ENCODE measurements around the gene SLC7A7.

SLC7A7 gene

DNA sequence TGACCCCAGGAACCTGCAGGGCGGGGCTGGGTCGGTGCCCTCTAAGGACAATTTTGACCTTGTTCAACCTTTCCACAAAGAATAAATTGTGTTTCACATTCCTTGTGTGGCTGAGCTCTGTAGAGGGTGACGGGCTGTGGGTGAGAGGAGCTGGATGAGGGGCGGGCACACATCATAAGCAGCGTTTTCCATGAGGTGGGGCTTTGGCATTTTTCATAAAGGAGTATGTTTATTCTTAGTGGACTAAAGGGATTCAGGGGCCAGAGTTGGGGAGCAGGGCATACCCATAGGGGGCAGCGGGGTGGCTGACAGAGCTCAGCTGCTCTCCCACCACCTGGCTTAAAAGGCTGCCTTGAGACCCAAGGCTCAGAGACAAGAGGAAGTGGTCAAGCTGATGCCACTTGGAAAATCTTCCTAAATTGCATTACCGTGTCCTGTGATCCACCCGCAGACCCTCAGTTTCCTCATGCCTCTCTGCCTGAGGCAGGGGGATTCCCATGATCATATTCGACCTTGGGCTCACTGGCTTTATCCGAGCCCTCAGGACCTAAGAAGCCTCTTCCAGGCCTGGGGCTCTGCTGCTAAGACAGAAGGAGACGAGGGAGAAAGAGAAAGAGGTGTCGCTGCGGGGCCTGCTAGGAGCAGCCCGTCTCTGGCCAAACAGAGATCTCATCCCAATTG, 32.6 kb upstream of the SLC7A7 start:
- no peak overlapping the region for H3K27ac Mint-ChIP-seq
- peaks cover 4% of the 10 kb centered on the region for H3K36me3 Mint-ChIP-seq
- ATAC-seq (no peak), DNase-seq (ENCODE audit: low spot score in 2 of 2) (no peak)
- H3K4me3 Mint-ChIP-seq: no peak overlapping the region
- no peaks in the 10 kb centered on the region for H3K9me3 Mint-ChIP-seq
- peaks cover 14% of the 10 kb centered on the region for H3K4me1 Mint-ChIP-seq

DNA sequence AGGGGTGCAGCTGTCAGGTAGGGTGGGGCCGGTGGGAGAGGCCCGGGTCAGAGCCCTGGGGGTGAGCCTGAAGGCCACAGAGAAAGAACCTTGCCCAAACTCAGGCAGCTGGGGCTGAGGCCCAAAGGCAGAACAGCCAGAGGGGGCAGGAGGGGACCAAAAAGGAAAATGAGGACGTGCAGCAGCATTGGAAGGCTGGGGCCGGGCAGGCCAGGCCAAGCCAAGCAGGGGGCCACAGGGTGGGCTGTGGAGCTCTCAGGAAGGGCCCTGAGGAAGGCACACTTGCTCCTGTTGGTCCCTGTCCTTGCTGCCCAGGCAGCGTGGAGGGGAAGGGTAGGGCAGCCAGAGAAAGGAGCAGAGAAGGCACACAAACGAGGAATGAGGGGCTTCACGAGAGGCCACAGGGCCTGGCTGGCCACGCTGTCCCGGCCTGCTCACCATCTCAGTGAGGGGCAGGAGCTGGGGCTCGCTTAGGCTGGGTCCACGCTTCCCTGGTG, 31.6 kb upstream of the SLC7A7 start:
- Mint-ChIP-seq H3K27ac (peak overlapping the region; percentile 59), H3K36me3 (peaks cover 4% of the 10 kb centered on the region), H3K4me1 (peaks cover 11% of the 10 kb centered on the region), H3K9me3 (no peaks in the 10 kb centered on the region), H3K4me3 (no peak overlapping the region)
- DNase-seq (ENCODE audit: low spot score in 2 of 2): no peak
- ATAC-seq: no peak

DNA sequence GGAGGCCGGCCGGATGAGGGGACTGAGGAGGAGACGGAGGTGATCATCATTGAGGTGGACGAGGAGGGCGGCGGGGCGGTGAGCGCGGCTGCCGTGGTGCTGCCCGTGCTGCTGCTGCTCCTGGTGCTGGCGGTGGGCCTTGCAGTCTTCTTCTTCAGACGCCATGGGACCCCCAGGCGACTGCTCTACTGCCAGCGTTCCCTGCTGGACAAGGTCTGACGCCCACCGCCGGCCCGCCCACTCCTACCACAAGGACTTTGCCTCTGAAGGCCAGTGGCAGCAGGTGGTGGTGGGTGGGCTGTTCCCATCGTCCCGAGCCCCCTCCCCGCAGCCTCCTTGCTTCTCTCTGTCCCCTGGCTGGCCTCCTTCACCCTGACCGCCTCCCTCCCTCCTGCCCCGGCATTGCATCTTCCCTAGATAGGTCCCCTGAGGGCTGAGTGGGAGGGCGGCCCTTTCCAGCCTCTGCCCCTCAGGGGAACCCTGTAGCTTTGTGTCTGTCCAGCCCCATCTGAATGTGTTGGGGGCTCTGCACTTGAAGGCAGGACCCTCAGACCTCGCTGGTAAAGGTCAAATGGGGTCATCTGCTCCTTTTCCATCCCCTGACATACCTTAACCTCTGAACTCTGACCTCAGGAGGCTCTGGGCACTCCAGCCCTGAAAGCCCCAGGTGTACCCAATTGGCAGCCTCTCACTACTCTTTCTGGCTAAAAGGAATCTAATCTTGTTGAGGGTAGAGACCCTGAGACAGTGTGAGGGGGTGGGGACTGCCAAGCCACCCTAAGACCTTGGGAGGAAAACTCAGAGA, 30.8 kb upstream of the SLC7A7 start:
- Mint-ChIP-seq H3K27ac (peak overlapping the region; percentile 59), H3K9me3 (no peaks in the 10 kb centered on the region), H3K36me3 (peaks cover 4% of the 10 kb centered on the region), H3K4me3 (no peak overlapping the region), H3K4me1 (peaks cover 3% of the 10 kb centered on the region)
- no peak for ATAC-seq
- DNase-seq (ENCODE audit: low spot score in 2 of 2): no peak

DNA sequence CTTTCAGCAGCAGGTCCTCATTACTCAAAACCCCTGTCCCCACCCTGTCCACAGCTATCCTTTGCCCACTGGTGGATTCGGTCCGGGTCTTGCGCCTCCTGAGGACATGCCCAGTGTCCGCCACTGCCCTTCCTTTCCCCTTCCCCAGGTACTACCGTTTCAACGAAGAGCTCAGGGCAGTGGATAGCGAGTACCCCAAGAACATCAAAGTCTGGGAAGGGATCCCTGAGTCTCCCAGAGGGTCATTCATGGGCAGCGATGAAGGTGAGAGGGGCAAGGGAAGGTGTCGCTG, 29.8 kb upstream of the SLC7A7 start:
- Mint-ChIP-seq H3K4me3 (no peak overlapping the region), H3K4me1 (no peaks in the 10 kb centered on the region), H3K9me3 (no peaks in the 10 kb centered on the region), H3K36me3 (peaks cover 4% of the 10 kb centered on the region), H3K27ac (no peak overlapping the region)
- ATAC-seq (no peak), DNase-seq (ENCODE audit: low spot score in 2 of 2) (no peak)

DNA sequence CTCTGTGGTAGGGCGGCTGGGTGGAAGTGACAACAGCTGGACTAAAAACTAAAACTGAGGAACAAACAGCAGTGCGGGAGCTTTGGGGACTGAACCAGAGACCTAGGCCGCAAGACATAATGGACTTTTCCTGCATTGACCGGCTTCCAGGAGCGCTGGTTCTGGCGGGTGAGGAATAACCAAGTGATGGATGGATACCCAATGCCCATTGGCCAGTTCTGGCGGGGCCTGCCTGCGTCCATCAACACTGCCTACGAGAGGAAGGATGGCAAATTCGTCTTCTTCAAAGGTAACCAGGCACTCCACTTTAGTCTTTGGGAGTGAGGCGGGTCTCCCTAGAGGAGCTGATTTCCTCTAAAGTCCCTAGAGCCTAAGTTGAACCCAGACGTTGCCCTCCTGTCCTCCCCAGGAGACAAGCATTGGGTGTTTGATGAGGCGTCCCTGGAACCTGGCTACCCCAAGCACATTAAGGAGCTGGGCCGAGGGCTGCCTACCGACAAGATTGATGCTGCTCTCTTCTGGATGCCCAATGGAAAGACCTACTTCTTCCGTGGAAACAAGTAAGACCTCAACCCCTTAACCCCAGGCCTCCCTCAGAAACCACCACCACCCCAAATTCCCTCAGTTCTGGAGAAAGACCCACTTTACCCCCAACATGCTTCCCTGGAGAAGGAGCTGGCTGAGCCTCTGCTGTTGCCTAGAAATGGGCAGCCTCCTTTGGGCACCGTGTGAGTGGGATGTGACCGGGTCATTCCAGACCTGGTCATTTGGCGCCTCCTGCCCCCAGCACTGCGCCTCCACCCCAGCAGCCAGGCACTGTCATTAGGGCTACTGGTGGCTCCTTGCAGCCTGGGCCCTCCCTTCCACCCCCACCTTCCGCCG, 29.2 kb upstream of the SLC7A7 start:
- DNase-seq (ENCODE audit: low spot score in 2 of 2): no peak
- ATAC-seq: no peak
- Mint-ChIP-seq H3K9me3 (no peaks in the 10 kb centered on the region), H3K36me3 (peaks cover 4% of the 10 kb centered on the region), H3K4me3 (no peak overlapping the region), H3K4me1 (no peaks in the 10 kb centered on the region), H3K27ac (no peak overlapping the region)

DNA sequence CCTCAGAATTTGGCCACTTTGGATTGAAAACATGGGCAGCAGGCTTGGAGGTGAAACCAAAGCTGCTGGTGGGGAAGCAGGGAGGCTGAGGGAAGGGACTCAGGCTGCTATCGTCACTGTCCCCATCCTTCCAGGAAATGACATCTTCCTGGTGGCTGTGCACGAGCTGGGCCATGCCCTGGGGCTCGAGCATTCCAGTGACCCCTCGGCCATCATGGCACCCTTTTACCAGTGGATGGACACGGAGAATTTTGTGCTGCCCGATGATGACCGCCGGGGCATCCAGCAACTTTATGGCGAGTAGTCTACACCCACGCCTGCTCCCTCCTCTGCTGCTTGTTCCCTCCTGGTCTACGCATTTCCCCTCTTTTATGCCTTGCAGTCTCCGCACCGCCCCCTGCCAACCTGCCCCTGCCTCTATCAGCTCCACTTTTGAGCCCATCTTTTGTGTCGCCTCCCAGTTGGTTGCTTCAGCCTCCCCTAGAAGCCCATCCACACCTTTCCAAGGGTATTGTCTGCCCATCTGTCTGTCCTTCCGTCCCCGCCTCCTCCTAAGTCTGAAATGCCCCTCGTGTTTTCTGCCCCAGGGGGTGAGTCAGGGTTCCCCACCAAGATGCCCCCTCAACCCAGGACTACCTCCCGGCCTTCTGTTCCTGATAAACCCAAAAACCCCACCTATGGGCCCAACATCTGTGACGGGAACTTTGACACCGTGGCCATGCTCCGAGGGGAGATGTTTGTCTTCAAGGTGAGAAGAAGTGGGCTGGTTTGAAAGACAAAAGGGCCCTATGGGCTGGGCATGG, 28.1 kb upstream of the SLC7A7 start:
- peaks cover 5% of the 10 kb centered on the region for H3K4me1 Mint-ChIP-seq
- H3K9me3 Mint-ChIP-seq: no peaks in the 10 kb centered on the region

DNA sequence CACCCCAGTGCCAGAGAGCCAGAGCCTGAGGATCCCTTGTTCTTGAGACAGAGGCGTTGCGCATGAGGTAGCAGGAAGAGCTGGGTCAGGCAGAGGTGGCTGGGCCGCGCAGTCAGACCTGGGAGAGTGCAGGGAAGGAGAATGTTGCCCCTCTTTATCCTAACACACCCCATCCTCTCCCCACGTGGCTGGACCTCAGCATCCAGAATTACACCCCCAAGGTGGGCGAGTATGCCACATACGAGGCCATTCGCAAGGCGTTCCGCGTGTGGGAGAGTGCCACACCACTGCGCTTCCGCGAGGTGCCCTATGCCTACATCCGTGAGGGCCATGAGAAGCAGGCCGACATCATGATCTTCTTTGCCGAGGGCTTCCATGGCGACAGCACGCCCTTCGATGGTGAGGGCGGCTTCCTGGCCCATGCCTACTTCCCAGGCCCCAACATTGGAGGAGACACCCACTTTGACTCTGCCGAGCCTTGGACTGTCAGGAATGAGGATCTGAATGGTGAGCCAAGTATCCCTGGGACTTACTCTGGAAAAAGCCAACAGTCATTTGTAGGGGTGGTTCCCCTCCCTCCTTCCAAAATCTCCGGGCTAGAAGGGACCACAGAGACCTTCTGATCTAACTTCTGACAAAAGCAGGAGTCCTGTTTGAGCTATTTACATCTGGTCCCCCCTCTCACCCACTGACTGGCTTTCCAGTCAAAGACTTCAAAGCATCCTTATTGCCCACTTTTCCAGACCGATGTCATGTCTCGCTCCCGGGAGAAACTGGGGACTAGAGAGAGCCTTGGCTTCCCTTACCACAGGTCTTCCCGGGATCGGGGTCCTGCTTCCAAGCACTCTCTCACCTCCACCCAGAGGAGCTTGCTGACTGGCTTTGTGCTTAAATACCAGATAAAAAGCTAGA, 27.2 kb upstream of the SLC7A7 start:
- Mint-ChIP-seq H3K36me3 (no peaks in the 10 kb centered on the region), H3K9me3 (no peaks in the 10 kb centered on the region), H3K4me1 (peaks cover 5% of the 10 kb centered on the region), H3K27ac (no peak overlapping the region), H3K4me3 (no peak overlapping the region)
- DNase-seq (ENCODE audit: low spot score in 2 of 2): no peak
- ATAC-seq: no peak

More for the DNA sequence above, 28.1 kb upstream of the SLC7A7 start:
- DNase-seq (ENCODE audit: low spot score in 2 of 2) (no peak), ATAC-seq (no peak)
- H3K27ac Mint-ChIP-seq: no peak overlapping the region
- no peaks in the 10 kb centered on the region for H3K36me3 Mint-ChIP-seq
- no peak overlapping the region for H3K4me3 Mint-ChIP-seq

DNA sequence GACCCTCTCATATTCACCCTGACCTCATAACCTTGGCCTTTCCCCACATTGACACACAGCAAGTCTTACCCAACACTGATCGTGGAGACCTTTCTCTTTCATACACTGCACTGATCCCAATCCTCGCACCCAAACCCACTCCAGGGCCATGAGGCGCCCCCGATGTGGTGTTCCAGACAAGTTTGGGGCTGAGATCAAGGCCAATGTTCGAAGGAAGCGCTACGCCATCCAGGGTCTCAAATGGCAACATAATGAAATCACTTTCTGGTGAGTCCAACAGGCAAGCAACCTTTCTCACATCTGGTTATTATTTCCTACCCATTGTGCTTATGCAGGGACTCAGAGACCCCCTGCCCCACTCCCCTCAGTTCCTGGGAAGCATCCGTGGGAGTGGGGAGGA, 26.5 kb upstream of the SLC7A7 start:
- Mint-ChIP-seq H3K4me3 (no peak overlapping the region), H3K4me1 (peaks cover 11% of the 10 kb centered on the region), H3K27ac (no peak overlapping the region), H3K9me3 (no peaks in the 10 kb centered on the region), H3K36me3 (no peaks in the 10 kb centered on the region)
- ATAC-seq: no peak
- DNase-seq (ENCODE audit: low spot score in 2 of 2): no peak

DNA sequence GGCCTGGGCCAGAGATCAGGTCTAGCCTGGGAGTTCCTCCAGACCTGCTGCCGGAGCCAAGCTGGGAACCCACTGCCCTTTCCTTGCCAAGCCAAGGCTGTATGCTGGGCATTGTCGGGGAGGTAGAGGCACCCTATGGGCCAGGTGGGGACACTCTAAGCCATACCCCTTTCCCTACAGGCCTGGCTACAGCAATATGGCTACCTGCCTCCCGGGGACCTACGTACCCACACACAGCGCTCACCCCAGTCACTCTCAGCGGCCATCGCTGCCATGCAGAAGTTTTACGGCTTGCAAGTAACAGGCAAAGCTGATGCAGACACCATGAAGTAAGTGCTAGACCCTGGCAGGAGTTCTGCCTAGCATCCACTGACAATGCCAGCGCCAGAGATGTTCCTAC, 26.1 kb upstream of the SLC7A7 start:
- no peaks in the 10 kb centered on the region for H3K9me3 Mint-ChIP-seq
- H3K36me3 Mint-ChIP-seq: no peaks in the 10 kb centered on the region
- no peak overlapping the region for H3K27ac Mint-ChIP-seq
- DNase-seq (ENCODE audit: low spot score in 2 of 2): no peak
- H3K4me3 Mint-ChIP-seq: no peak overlapping the region
- peaks cover 11% of the 10 kb centered on the region for H3K4me1 Mint-ChIP-seq
- ATAC-seq: no peak

DNA sequence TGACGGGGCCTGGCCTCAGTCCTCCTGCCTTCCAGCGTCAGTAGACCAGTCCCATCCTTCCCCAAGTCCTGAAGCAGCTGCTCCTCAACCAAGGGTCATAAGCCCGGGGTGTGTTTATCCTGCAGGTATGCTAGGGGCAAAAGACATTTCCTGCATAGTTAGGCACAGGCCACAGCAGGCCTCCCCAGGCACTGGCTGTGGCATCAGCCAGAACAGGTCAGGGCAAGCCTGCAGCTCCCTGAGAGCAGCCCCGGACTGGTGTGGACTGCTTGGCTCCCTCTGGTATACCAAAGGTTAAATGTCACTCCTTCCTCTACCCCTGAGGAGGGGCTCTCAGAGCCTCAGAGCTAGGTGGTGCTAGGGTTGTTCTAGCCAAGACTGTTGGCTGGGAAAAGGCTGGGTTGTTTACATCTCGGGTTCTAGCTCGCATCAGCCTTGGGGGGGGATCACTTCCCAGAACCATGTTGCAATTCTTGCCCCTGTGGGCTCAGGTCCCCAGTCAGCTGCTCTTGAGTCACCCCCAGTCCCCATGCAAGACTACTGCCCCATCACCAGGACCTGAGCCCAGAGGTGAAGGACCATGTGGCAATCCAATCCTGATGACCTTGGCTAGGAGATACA, 24.0 kb upstream of the SLC7A7 start:
- no peak for ATAC-seq
- no peak overlapping the region for H3K4me3 Mint-ChIP-seq
- no peak for DNase-seq (ENCODE audit: low spot score in 2 of 2)
- H3K36me3 Mint-ChIP-seq: peaks cover 16% of the 10 kb centered on the region
- H3K27ac Mint-ChIP-seq: no peak overlapping the region
- H3K9me3 Mint-ChIP-seq: no peaks in the 10 kb centered on the region
- H3K4me1 Mint-ChIP-seq: peaks cover 11% of the 10 kb centered on the region

DNA sequence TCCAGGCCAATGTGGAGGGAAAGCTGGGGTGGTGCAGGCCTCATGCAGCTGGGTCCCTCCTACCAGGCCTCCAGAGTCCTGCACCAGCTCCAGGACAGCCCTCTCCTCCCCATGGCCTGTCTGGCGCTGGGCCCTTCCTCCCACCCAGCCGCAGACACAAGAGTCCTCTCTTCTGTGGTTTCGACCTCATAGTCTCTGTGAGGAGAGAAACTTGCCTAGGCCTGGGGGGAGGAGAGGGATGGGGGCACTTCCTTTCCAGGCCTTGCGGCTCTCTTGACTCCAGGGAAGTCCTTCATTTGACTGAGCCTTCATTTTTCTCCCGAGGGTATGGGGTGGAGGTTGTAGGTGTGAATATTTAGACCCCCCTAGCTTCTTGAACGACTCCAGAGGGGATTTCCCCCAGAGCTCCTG, 23.4 kb upstream of the SLC7A7 start:
- H3K9me3 Mint-ChIP-seq: no peaks in the 10 kb centered on the region
- peaks cover 22% of the 10 kb centered on the region for H3K36me3 Mint-ChIP-seq
- H3K4me3 Mint-ChIP-seq: no peak overlapping the region
- no peak overlapping the region for H3K27ac Mint-ChIP-seq
- H3K4me1 Mint-ChIP-seq: peaks cover 11% of the 10 kb centered on the region
- DNase-seq (ENCODE audit: low spot score in 2 of 2) (no peak), ATAC-seq (no peak)

DNA sequence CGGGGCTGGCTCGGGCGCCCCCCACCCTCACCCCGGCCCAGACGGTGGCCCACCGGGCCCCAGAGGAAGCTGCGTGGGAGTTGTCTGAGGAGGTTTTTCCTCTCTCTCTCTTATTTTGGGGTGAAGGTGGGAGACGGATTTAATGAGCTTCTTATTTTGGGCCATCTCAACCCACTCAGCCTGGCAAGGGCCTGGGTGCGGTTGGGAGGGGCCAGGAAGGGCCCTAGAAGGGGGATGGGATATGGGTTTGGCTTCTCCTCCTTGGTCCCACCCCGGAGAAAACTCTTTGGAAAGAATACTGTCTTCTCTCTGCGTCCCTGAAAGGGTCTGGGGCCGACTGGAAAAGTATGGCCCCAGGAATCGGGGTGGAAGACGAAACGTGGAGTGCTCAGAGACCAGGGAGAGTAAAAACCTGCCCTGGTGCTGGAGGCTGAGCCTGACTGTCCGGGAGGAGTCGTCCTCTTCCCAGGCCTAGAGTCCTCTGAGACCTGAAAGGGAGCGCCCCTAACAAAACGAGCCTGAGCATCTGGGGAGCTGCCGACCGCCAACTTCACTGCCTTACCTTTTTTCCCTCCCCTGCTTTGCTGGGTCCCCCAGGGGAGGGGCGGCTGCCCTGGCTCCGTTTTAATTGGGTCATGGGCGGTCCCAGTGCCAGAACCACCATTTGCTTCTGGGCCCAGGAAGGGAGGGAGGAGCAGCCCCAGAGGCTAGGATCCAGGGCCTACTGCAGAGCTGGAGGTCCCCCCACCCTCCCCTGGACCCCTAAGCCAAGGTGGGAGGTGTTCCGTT, 22.7 kb upstream of the SLC7A7 start:
- Mint-ChIP-seq H3K4me3 (peak overlapping the region; percentile 44), H3K4me1 (peaks cover 11% of the 10 kb centered on the region), H3K9me3 (no peaks in the 10 kb centered on the region), H3K36me3 (peaks cover 29% of the 10 kb centered on the region), H3K27ac (no peak overlapping the region)
- ATAC-seq (no peak), DNase-seq (ENCODE audit: low spot score in 2 of 2) (no peak)

DNA sequence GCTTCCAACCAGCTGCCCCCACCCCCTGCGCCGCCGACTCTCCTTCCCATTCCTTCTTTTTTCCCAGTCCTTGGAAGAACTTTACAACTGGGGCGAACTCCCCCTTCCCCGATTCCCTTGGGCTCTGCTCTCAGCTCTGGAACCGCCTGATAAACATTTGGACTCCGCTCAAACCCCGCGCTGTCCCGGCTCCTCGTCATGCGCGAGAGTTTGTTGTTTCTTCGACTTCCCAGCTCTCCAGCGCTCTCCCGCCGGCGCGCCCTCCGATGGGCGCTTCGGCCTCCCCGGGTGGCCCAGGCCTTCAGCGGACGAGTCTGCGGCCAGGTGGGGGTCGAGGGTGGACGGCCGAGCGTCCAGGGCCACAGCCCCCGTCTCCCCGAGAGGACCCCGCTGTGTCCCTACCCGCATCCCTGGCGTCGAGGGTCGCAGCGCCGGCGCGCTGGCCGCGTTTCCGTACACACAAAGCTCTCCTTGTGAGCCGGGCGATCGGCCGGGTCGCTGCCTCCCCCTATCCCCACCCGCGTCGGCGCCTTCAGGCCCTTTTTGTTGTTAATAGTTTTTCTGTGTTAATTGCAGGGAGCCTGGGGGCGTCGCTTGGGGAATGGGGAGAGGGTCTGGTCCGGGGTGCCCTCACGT, 22.0 kb upstream of the SLC7A7 start:
- H3K4me3 Mint-ChIP-seq: peak overlapping the region; percentile 44
- H3K27ac Mint-ChIP-seq: no peak overlapping the region
- no peaks in the 10 kb centered on the region for H3K9me3 Mint-ChIP-seq
- peaks cover 36% of the 10 kb centered on the region for H3K36me3 Mint-ChIP-seq
- peaks cover 11% of the 10 kb centered on the region for H3K4me1 Mint-ChIP-seq
- DNase-seq (ENCODE audit: low spot score in 2 of 2) (no peak), ATAC-seq (no peak)

All from stimulated activated effector memory CD8-positive, alpha-beta T cell treated with anti-CD3 and anti-CD28 coated beads, Interleukin-12 subunit alpha, Interleukin-12 subunit beta, amount 100 ng/mL, for 72 hours (primary cell).